M059J (cell line): ENCODE results near the gene ACOXL. TPM values are rescaled to one million over a fixed set of nuclear protein-coding genes. Genes with fewer than 3 reads are reported as not detected.
"Not testable (repeated sequence)": the region's sequence is repeated elsewhere in the genome, so short reads cannot be mapped to it uniquely, and the experiment has no call there.

Experiments used
- DNase-seq: peaks from one replicate; pipeline ENCODE4 v3.0.0-alpha.2; 2012; ENCODE audit warnings: low read depth
- total RNA-seq: library from RNA; depleted of rRNA; stranded (reverse); fragments of >200 nt; shearing (Covaris generic); gene quantifications from 2 replicates; pipeline ENCODE4 v1.2.3, GENCODE V29; 2014

Gene ACOXL
- total RNA-seq, 1 experiment from 2014 or later = not detected

DNA sequence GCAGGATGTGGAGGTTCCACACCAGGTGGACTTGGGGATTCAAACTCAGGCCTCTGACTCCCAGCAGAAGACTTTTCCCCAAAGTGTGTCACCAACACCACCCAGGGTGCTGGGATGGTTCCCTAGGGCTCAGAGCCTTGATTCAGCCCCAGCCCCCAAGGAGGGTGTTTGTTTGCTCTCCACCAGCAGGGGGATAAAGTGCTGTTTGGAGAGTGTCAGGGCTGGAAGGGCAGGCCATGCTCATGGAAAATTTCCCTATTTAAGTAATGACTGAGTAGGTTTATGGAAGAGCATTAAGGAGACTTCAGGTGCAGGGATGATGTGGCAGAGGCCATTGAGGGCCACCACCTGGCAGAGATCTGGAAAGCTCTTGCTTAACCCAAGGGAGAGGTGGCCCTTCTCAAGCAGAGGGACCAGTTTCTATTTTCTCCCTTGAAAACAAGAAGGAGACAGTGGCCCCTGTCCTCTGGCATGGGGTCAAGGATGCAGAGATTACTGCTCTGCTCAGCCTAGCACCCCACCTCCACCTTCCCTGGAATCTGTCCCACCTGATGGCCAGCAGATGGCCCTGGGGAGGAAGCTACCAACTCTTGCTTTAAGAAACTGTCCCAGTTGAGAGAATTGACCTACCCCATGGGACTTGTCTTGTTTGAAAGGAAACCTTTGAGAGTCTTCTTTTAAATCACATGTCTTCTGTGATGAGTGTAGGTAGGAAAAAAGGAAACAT is 122.1 kb downstream of the ACOXL start:
- DNase-seq = peak; percentile 9

- DNase-seq = not testable (repeated sequence)
These were observed 123.5 kb downstream of the ACOXL start for GRCh38 chr2:110855841-110856240.

- DNase-seq = no peak
These were observed 125.9 kb downstream of the ACOXL start for GRCh38 chr2:110858135-110858725.

- DNase-seq = no peak
These were observed 126.8 kb downstream of the ACOXL start for GRCh38 chr2:110858993-110859701.

DNA sequence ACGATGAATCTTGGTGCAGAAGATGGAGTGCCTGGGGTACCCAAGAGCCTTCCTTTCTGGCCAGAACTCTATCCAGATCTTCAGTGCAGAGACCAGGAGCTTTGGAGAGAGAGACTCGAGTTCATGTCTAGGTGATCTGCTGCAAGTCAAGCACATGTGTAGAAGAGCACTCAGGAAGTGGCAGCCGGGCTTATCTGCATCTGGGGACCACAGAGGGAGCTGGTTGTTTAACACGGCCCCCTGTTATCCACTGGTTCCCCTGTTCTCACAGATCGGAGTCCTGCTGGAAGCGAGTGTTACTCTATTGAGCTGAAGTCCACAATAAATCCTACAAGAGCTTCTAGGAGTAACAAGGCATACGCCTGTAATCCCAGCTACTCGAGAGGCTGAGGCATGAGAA is 128.3 kb downstream of the ACOXL start:
- DNase-seq = no peak

GRCh38 chr2:110861616-110862260 is 129.4 kb downstream of the ACOXL start:
- DNase-seq = no peak

GRCh38 chr2:110863726-110864125 is 131.4 kb downstream of the ACOXL start:
- no peak for DNase-seq

DNA sequence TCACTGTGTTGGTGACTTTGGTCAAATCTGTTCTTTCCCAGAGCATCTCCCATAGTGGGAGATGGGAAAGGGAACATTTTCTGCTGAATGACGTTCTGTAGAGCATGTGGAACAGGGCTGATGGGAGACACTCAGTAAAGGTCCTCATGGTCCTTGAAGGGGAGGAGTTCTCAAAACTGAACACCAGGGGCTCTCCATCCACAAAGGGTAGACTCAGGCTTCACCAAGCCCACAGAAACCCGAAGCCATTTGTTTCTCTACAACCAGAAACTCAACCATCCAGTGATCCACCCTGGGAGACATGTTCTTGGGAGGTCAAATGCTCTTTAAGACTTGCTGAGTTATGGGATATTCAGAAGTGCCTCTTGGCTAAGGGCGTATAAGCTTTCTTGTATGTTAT is 131.8 kb downstream of the ACOXL start:
- no peak for DNase-seq

- peak; percentile 20 for DNase-seq
These were observed 132.4 kb downstream of the ACOXL start for GRCh38 chr2:110864731-110865130.

- peak; percentile 50 for DNase-seq
These were observed 132.8 kb downstream of the ACOXL start for GRCh38 chr2:110865188-110865587.

DNA sequence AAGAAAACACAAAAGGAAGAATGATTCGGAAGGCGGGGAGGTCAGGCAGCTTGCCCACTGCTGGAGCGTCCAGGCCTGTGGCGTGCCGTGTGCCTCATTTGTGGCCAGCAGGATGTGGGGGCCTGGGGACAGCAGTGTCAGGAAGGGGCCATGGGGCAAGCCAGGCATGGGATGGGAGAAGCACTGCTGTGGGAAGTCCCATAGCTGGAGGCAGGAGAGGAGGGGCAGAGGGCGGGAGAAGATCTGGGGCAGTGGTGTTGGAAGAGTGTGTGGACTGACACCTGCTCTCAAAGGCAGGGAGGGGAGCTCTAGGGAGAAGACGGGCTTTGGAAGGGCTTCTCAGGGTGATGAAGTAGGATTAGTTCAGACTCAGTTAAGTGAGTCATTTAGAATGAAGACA is 133.7 kb downstream of the ACOXL start:
- DNase-seq = peak; percentile 8

DNA sequence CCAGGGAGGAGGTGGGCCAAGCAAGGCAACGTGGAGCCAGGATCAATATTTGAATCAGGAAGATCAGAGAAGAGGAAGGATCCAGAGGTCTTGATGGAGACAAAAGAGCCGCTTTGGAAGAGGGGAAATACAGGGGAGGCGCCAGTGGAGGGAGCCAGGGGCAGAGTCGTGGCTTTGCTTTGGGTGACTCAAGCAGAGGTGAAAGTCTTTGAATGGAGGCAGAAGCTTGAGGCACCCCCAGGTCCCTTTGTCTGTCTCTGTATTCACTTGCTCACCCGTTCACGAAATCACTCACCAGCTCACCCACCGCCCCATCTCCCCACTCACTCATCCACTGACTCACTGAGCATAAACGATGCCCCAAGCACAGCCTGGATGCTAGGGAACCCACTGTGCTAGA is 134.1 kb downstream of the ACOXL start:
- peak; percentile 33 for DNase-seq

GRCh38 chr2:110867078-110867477 is 134.7 kb downstream of the ACOXL start:
- no peak for DNase-seq

- no peak for DNase-seq
These were observed 136.6 kb downstream of the ACOXL start for GRCh38 chr2:110868971-110869370.

DNA sequence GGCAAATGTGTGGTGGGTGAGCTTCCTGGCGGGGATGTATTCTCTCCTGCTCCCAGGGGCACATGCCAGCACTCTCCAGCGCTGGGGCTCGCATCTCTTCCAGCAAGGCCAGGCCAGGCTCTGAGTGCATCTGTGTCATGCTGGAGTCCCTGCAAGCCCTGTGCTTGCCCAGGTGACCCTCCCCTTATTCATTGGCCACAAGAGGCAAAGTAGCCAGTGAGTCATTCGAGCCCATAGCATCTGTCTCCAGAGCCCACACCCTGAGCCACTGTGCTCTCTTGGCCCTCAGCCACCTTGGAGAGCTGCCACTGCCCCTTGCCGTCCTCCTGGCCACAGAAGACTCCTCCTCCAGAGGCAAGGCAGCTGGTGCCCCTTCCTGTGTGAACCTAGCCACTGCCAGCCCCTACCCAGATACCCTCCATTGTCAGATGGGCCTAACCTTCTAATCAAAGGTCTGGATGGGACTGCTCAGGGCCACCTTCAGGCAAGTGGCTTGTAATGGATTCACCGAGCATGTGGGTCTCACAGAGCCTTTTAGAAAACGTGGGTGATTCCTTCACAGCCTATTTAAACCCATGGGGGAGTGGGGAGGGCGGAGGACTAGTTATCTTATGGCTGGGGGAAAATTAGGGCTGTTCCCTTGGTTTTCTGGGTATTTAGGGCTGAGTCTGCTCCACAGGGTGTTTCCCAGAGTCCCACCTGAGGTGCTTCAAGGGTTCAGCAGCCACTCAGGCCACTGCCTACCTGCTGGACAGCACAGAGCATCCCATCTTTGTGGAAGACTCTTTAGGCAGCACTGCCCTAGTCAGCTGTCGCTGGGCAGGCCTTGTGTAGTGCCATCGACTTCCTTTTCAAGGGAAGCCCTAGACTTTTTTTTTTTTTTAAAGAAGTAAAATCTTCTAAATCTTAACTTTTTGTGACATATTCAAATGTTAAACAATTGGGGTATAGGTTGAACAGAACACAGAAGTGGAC is 137.4 kb downstream of the ACOXL start:
- peak; percentile 91 for DNase-seq

DNA sequence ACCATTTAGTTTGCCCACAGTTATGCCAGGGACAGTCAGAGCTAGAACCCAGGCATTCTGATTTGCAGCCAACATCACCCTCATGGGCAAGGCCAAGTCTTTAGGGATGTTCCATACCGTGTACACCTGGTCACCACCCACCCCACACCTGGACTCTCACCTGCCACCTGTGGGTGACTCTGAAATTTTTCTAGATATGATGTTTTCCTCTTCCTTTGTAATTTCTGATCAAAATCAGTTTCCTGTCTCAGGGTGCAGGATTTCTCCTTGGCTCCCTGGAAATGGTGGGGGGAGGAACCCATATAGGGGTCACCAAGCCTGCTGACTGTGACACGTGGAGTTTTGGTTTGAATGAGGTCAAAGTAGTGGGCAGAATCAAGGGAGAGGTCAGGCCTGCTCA is 138.2 kb downstream of the ACOXL start:
- DNase-seq = no peak

- DNase-seq = no peak
These were observed 139.3 kb downstream of the ACOXL start for GRCh38 chr2:110871637-110872036.

DNA sequence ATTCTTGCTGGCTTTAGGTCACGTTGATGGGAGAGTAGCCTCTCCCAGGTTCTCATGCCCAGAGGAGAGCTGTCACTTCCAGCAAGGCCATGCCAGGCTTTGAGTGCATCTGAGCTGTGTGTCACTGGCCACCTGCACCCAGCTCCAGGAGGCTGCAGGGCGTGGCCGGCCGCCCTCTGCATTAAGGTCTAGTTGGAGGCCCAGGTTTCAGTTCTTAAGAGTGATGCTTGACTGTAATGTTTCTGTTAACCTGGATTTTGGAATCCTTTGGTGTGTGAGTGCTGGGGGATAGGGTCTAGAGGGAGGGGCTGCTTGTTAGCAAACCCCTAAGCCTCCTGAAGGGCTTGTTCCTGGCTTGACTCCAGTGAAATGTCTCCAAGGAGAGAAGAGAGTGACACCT is 140.1 kb downstream of the ACOXL start:
- DNase-seq = no peak

DNA sequence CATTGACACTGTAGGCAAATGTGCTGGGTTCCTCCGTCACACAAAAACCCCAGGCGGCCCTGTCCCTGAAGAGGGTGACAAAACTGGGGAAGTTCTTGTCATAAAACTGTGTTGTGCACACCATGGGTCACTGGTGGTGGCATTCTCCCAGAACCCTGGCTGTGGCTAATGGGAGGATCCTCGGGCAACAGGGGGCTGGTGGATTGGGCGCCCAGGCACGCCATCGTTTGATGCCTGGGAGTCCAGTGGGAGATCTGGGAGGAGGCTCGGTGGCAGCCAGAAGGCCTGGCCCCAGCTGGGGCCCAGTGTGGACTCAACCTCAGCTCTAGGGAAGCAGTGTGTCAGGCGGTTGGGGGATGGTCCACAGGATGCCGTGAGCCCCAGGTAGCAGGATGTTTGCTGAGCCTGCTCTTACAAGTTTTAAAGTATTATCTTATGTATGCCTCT is 140.7 kb downstream of the ACOXL start:
- no peak for DNase-seq

- no peak for DNase-seq
These were observed 141.5 kb downstream of the ACOXL start for GRCh38 chr2:110873597-110874452.
